Loucy (cell line): ENCODE data around the gene ADGRD1.

ENCODE experiments used
- H2AFZ ChIP-seq: fragments of 200-600 bp; sonication (generic); 2 replicates; pipeline ENCODE4 v1.6.0; 2016; ENCODE audit warnings: antibody characterized with exemption, mild to moderate bottlenecking, low read length, moderate library complexity
- H3F3A ChIP-seq: fragments of 200-600 bp; 2 replicates; pipeline ENCODE4 v1.6.0; 2016; ENCODE audit warnings: antibody characterized with exemption, low read depth, mild to moderate bottlenecking
- H3K27me3 ChIP-seq: fragments of 200-600 bp; sonication (generic); 2 replicates; pipeline ENCODE4 v1.6.1; 2014; ENCODE audit warnings: low read length, mild to moderate bottlenecking; ENCODE audit not compliant: insufficient read depth, poor library complexity, severe bottlenecking
- H3K36me3 ChIP-seq: fragments of 200-600 bp; sonication (generic); 2 replicates; pipeline ENCODE4 v1.6.1; 2016; ENCODE audit warnings: low read length; ENCODE audit not compliant: insufficient read depth
- H3K4me1 ChIP-seq: fragments of 200-600 bp; sonication (generic); 2 replicates; pipeline ENCODE4 v1.5.1; 2014; ENCODE audit warnings: low read length, mild to moderate bottlenecking; ENCODE audit not compliant: insufficient read depth, poor library complexity, severe bottlenecking
- H3K4me2 ChIP-seq: fragments of 200-600 bp; sonication (generic); 2 replicates; pipeline ENCODE4 v1.6.0; 2014; ENCODE audit warnings: antibody characterized with exemption, low read length, low read depth, mild to moderate bottlenecking; ENCODE audit not compliant: poor library complexity, severe bottlenecking
- H3K4me3 ChIP-seq: fragments of 200-600 bp; sonication (generic); 2 replicates; pipeline ENCODE4 v1.5.1; 2014; ENCODE audit warnings: low read length, mild to moderate bottlenecking, mixed read lengths; ENCODE audit not compliant: poor library complexity, severe bottlenecking
- H3K79me2 ChIP-seq: fragments of 200-600 bp; sonication (generic); 2 replicates; pipeline ENCODE4 v1.6.1; 2014; ENCODE audit warnings: low read length; ENCODE audit not compliant: insufficient read depth
- H3K9ac ChIP-seq: fragments of 200-600 bp; sonication (generic); 2 replicates; pipeline ENCODE4 v1.6.0; 2014; ENCODE audit warnings: mild to moderate bottlenecking, low read depth, low read length, moderate library complexity; ENCODE audit not compliant: poor library complexity, severe bottlenecking
- H3K9me2 ChIP-seq: fragments of 200-600 bp; sonication (generic); replicated peaks from 2 replicates; pipeline ENCODE4 v1.6.1; 2016; ENCODE audit warnings: low read depth, low read length, mixed read lengths
- H3K9me3 ChIP-seq: fragments of 200-600 bp; sonication (generic); 2 replicates; pipeline ENCODE4 v1.6.1; 2014; ENCODE audit warnings: mild to moderate bottlenecking, antibody characterized with exemption, low read length, low read depth; ENCODE audit not compliant: insufficient read depth
- H4K20me1 ChIP-seq: fragments of 200-600 bp; sonication (generic); 2 replicates; pipeline ENCODE4 v1.6.0; 2014; ENCODE audit warnings: antibody characterized with exemption, low read length, mild to moderate bottlenecking; ENCODE audit not compliant: insufficient read depth, poor library complexity, severe bottlenecking
- EZH2phosphoT487 ChIP-seq: fragments of 200-600 bp; IDR thresholded peaks from 2 replicates; pipeline ENCODE4 v1.6.1; 2018; ENCODE audit warnings: antibody characterized with exemption, mild to moderate bottlenecking, moderate library complexity, borderline replicate concordance
- TF ChIP-seq, protein P1 (sequence below): fragments of 200-600 bp; sonication (generic); conservative IDR thresholded peaks from 2 replicates; pipeline ENCODE4 v1.5.1; 2014; ENCODE audit warnings: mild to moderate bottlenecking, antibody characterized with exemption, low read length

ADGRD1 gene

DNA sequence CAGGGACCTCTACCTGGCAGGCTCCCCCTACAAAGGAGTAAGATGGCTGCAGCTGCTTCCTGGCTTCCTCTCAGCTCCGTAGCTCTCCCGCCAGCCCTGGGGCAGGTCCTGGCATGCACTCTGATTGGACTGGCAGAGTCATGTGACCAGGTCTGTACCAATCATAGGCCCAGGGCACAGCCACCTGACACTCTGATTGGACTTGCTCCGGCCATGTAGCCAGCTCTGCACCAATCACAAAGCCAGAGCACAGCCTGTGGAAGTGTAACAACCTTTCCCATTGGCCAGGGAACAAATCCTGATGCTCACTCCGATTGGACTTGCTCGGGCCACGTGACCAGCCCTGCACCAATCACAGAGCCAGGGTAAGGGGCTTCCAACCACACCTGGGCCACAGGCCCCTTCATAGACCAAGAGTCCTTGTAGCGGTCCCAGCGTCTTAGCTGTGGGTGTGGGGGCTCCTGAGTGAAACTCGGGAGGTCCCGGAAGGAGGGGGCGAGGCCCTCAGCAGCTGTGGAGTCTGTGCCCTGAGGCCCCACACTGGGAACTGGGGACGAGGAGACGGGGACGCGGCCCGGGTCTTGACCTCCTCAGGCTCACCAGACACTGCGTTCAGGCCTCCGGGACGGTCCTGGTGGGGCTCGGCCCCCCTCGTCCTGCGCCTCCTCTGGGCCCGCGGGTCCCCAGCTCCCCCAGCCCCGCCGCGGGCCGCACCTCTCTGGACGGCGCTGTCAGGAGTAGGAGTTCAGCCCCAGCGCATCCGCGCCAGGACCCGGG, 210.6 kb downstream of the ADGRD1 start:
- Histone ChIP-seq H3K9me2 (no peaks in the 10 kb centered on the region), H3F3A (no peaks in the 10 kb centered on the region), H3K4me1 (no peaks in the 10 kb centered on the region), H2AFZ (no peak overlapping the region), H3K9me3 (no peaks in the 10 kb centered on the region), H3K9ac (no peak overlapping the region), H4K20me1 (no peaks in the 10 kb centered on the region), H3K36me3 (no peaks in the 10 kb centered on the region), H3K27me3 (no peaks in the 10 kb centered on the region), H3K4me3 (no peak overlapping the region), H3K79me2 (no peaks in the 10 kb centered on the region), H3K4me2 (no peak overlapping the region)
- TF ChIP-seq, protein P1, sequence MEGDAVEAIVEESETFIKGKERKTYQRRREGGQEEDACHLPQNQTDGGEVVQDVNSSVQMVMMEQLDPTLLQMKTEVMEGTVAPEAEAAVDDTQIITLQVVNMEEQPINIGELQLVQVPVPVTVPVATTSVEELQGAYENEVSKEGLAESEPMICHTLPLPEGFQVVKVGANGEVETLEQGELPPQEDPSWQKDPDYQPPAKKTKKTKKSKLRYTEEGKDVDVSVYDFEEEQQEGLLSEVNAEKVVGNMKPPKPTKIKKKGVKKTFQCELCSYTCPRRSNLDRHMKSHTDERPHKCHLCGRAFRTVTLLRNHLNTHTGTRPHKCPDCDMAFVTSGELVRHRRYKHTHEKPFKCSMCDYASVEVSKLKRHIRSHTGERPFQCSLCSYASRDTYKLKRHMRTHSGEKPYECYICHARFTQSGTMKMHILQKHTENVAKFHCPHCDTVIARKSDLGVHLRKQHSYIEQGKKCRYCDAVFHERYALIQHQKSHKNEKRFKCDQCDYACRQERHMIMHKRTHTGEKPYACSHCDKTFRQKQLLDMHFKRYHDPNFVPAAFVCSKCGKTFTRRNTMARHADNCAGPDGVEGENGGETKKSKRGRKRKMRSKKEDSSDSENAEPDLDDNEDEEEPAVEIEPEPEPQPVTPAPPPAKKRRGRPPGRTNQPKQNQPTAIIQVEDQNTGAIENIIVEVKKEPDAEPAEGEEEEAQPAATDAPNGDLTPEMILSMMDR = no peak
- no peak for TF ChIP-seq EZH2phosphoT487

DNA sequence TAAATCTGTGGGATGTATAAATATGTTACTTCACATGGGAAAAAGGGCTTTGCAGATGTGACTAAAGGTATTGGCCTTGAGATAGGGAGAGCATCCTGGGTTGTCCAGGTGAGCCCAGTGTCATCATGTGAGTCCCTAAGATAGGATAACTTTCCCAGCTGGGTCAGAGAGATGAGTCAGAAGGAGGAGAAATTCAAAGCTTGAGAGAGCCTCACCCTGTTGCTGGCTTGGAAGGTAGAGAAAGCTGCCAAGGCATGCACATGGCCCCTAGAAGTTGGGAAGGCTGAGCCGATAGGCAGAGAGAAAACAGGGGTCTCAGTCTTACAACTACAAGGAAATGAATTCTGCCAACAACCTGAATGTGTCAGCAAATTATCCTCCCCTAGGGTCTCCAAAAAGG, 213.0 kb downstream of the ADGRD1 start:
- H3K79me2 ChIP-seq = no peaks in the 10 kb centered on the region
- H4K20me1 ChIP-seq = no peaks in the 10 kb centered on the region
- H3F3A ChIP-seq = no peaks in the 10 kb centered on the region
- H3K9me2 ChIP-seq = no peaks in the 10 kb centered on the region
- no peak for TF ChIP-seq EZH2phosphoT487
- TF ChIP-seq, protein P1 = no peak
- no peak overlapping the region for H3K9ac ChIP-seq
- H3K4me1 ChIP-seq = no peaks in the 10 kb centered on the region
- no peak overlapping the region for H3K4me3 ChIP-seq
- no peak overlapping the region for H3K4me2 ChIP-seq
- no peaks in the 10 kb centered on the region for H3K36me3 ChIP-seq
- H3K9me3 ChIP-seq = no peaks in the 10 kb centered on the region
- no peaks in the 10 kb centered on the region for H3K27me3 ChIP-seq
- no peak overlapping the region for H2AFZ ChIP-seq

DNA sequence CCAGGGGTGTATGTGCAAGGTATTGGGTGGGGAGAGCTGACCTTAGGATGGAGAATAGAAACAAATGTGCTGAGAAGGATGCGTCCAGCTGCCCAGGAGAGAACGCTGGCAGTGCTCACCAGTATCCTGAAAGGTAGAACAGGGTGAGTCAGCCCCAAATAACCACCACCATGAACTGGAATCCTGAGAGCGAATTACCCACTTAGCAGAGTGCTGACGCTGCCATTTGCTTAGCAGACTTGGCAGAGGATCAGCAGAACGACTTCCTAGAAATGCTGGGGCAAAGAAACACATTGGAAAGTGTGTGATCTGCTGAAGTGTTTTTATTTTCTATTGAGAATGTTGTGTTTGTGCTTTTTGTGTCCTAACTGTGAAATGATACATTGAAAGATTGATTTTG, 213.6 kb downstream of the ADGRD1 start:
- H3K4me2 ChIP-seq = no peak overlapping the region
- TF ChIP-seq, protein P1 = no peak
- no peak for TF ChIP-seq EZH2phosphoT487
- H3F3A ChIP-seq = no peaks in the 10 kb centered on the region
- H3K36me3 ChIP-seq = no peaks in the 10 kb centered on the region
- no peak overlapping the region for H2AFZ ChIP-seq
- H3K4me3 ChIP-seq = no peak overlapping the region
- no peaks in the 10 kb centered on the region for H3K27me3 ChIP-seq
- no peaks in the 10 kb centered on the region for H3K9me2 ChIP-seq
- H3K9me3 ChIP-seq = no peaks in the 10 kb centered on the region
- H3K79me2 ChIP-seq = no peaks in the 10 kb centered on the region
- H4K20me1 ChIP-seq = no peaks in the 10 kb centered on the region
- no peaks in the 10 kb centered on the region for H3K4me1 ChIP-seq
- no peak overlapping the region for H3K9ac ChIP-seq
